ENCODE data around the gene MAB21L2. TPM values are rescaled to one million over a fixed set of nuclear protein-coding genes. Genes with fewer than 3 reads are reported as not detected.
"Not testable (repeated sequence)": the region's sequence is repeated elsewhere in the genome, so short reads cannot be mapped to it uniquely, and the experiment has no call there.

MAB21L2 gene
- total RNA-seq: not detected
- polyA plus RNA-seq: not detected

GRCh38 chr4:150582146-150582872 is at the start of gene MAB21L2:
TSS of gene MAB21L2 (plus strand) at chr4:150582151. CDS start at chr4:150583030, 879 bp downstream.
- H3K4me3 Mint-ChIP-seq: no peak within 1 kb of the TSS
- H3K27me3 Mint-ChIP-seq: peaks cover 0 to 2% of the 10 kb centered on the region in 2 donors
- Histone ChIP-seq H3K27ac (ENCODE audit: low read depth, low read length) (no peak within 1 kb of the TSS), H3K4me3 (ENCODE audit: low read length) (no peak within 1 kb of the TSS), H3K9me3 (ENCODE audit: low read length) (no peaks in the 10 kb centered on the region), H3K4me1 (ENCODE audit: insufficient read depth, low read length) (no peaks in the 10 kb centered on the region), H3K27me3 (ENCODE audit: insufficient read depth, low read length, poor library complexity, severe bottlenecking) (no peaks in the 10 kb centered on the region), H3K36me3 (ENCODE audit: insufficient read depth, low read length) (peaks cover 9% of the 10 kb centered on the region)
- H3K27ac Mint-ChIP-seq: peak within 1 kb of the TSS in 1 of 8 donors; percentile 21
- DNase-seq: no peak
- CTCF ChIA-PET: no interaction called here
- POLR2A ChIA-PET: no interaction called here
- peaks cover 0 to 2% (median 0%) of the 10 kb centered on the region in 3 donors for H3K4me1 Mint-ChIP-seq
- H3K36me3 Mint-ChIP-seq: peaks cover 33 to 71% (median 44%) of the 10 kb centered on the region in 3 donors
- H3K9me3 Mint-ChIP-seq: peaks cover 0 to 2% (median 0%) of the 10 kb centered on the region in 5 donors

GRCh38 chr4:150533673-150534072 is 48.3 kb upstream of the MAB21L2 start:
- no peak overlapping the region for H3K4me3 Mint-ChIP-seq
- H3K27me3 Mint-ChIP-seq: no peaks in the 10 kb centered on the region
- DNase-seq: no peak
- Histone ChIP-seq H3K9me3 (ENCODE audit: low read length) (no peaks in the 10 kb centered on the region), H3K27me3 (ENCODE audit: insufficient read depth, low read length, poor library complexity, severe bottlenecking) (no peaks in the 10 kb centered on the region), H3K27ac (ENCODE audit: low read depth, low read length) (no peak overlapping the region), H3K36me3 (ENCODE audit: insufficient read depth, low read length) (no peaks in the 10 kb centered on the region), H3K4me1 (ENCODE audit: insufficient read depth, low read length) (no peaks in the 10 kb centered on the region), H3K4me3 (ENCODE audit: low read length) (no peak overlapping the region)
- H3K9me3 Mint-ChIP-seq: no peaks in the 10 kb centered on the region
- peaks cover 4 to 12% (median 4%) of the 10 kb centered on the region in 3 donors for H3K4me1 Mint-ChIP-seq
- no peak overlapping the region for H3K27ac Mint-ChIP-seq
- H3K36me3 Mint-ChIP-seq: peaks cover 4 to 12% (median 4%) of the 10 kb centered on the region in 3 donors
- CTCF ChIA-PET: no interaction called here
- POLR2A ChIA-PET: no interaction called here

- H3K36me3 ChIP-seq (ENCODE audit: insufficient read depth, low read length): no peaks in the 10 kb centered on the region
- no peak overlapping the region for H3K27ac Mint-ChIP-seq
- H3K4me3 Mint-ChIP-seq: no peak overlapping the region
- H3K27me3 ChIP-seq (ENCODE audit: insufficient read depth, low read length, poor library complexity, severe bottlenecking): no peaks in the 10 kb centered on the region
- peaks cover 4 to 12% (median 5%) of the 10 kb centered on the region in 3 donors for H3K4me1 Mint-ChIP-seq
- no peak for DNase-seq
- H3K27me3 Mint-ChIP-seq: no peaks in the 10 kb centered on the region
- H3K4me1 ChIP-seq (ENCODE audit: insufficient read depth, low read length): no peaks in the 10 kb centered on the region
- no peak overlapping the region for H3K4me3 ChIP-seq (ENCODE audit: low read length)
- ChIA-PET POLR2A (interaction anchor here (0.6 kb wide), 1 partner anchor 24 kb away, joined by 3 read pairs; no protein-coding TSS in a partner anchor), CTCF (no interaction called here)
- peaks cover 4 to 9% (median 4%) of the 10 kb centered on the region in 3 donors for H3K36me3 Mint-ChIP-seq
- no peaks in the 10 kb centered on the region for H3K9me3 ChIP-seq (ENCODE audit: low read length)
- H3K27ac ChIP-seq (ENCODE audit: low read depth, low read length): no peak overlapping the region
- H3K9me3 Mint-ChIP-seq: no peaks in the 10 kb centered on the region
Measured at GRCh38 chr4:150534818-150535217, 47.1 kb upstream of the MAB21L2 start.

DNA sequence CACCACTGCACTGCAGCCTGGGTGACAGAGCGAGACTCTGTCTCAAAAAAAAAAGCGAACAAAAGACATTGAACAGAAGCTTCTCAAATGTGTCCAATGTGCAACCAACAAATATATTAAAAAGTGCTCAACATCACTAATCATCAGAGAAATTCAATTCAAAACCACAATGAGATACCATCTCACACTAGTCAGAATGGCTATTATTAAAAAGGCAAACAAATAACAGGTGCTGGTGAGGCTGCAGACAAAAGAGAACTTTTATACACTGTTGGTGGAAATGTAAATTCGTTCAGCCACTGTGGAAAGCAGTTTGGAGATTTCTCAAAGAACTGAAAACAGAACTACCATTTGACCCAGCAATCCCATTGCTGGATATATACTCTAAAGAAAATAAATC is 44.0 kb upstream of the MAB21L2 start:
- Mint-ChIP-seq H3K4me1 (peaks cover 0 to 12% (median 5%) of the 10 kb centered on the region in 3 donors), H3K27ac (peak overlapping the region in 1 of 8 donors; percentile 33)
- H3K9me3 ChIP-seq (ENCODE audit: low read length); H3K27me3 ChIP-seq (ENCODE audit: insufficient read depth, low read length, poor library complexity, severe bottlenecking); H3K27me3 Mint-ChIP-seq; H3K4me1 ChIP-seq (ENCODE audit: insufficient read depth, low read length); H3K4me3 Mint-ChIP-seq; CTCF ChIA-PET; H3K9me3 Mint-ChIP-seq; POLR2A ChIA-PET; DNase-seq; H3K4me3 ChIP-seq (ENCODE audit: low read length); H3K36me3 Mint-ChIP-seq; H3K36me3 ChIP-seq (ENCODE audit: insufficient read depth, low read length); H3K27ac ChIP-seq (ENCODE audit: low read depth, low read length): not testable (repeated sequence)

GRCh38 chr4:150540536-150540935 is 41.4 kb upstream of the MAB21L2 start:
- Histone ChIP-seq H3K27me3 (ENCODE audit: insufficient read depth, low read length, poor library complexity, severe bottlenecking) (no peaks in the 10 kb centered on the region), H3K36me3 (ENCODE audit: insufficient read depth, low read length) (no peaks in the 10 kb centered on the region), H3K4me1 (ENCODE audit: insufficient read depth, low read length) (no peaks in the 10 kb centered on the region), H3K9me3 (ENCODE audit: low read length) (no peaks in the 10 kb centered on the region), H3K27ac (ENCODE audit: low read depth, low read length) (peak overlapping the region; percentile 22), H3K4me3 (ENCODE audit: low read length) (no peak overlapping the region)
- ChIA-PET CTCF (interaction anchor here (1.0 kb wide), 1 partner anchor 9 kb away, joined by 3 read pairs; no protein-coding TSS in a partner anchor), POLR2A (no interaction called here)
- peaks cover 0 to 12% (median 8%) of the 10 kb centered on the region in 3 donors for H3K4me1 Mint-ChIP-seq
- no peak overlapping the region for H3K27ac Mint-ChIP-seq
- peaks cover 4 to 5% (median 5%) of the 10 kb centered on the region in 3 donors for H3K36me3 Mint-ChIP-seq
- H3K9me3 Mint-ChIP-seq: no peaks in the 10 kb centered on the region
- H3K4me3 Mint-ChIP-seq: no peak overlapping the region
- no peak for DNase-seq
- no peaks in the 10 kb centered on the region for H3K27me3 Mint-ChIP-seq

DNA sequence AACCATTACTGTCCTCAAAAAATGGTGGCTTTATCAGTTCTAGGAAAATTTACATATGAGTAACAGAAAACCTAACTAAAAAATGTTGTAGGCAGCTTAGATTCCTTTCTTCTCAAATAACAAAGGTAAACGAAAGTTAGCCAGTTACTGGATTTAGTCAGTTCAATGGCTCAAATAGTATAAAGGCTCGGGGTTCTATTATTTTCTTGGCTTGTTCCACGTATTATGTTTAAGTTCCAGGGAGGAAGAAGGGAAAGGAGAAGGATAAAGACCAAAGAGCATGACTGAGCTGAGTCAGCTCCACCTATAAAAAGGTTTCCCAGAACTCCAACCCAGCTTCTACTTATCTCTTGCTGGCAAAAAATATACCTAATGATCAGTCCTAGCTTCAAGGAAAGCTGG is 41.0 kb upstream of the MAB21L2 start:
- H3K9me3 Mint-ChIP-seq: no peaks in the 10 kb centered on the region
- Histone ChIP-seq H3K9me3 (ENCODE audit: low read length) (no peaks in the 10 kb centered on the region), H3K36me3 (ENCODE audit: insufficient read depth, low read length) (no peaks in the 10 kb centered on the region), H3K27me3 (ENCODE audit: insufficient read depth, low read length, poor library complexity, severe bottlenecking) (no peaks in the 10 kb centered on the region), H3K4me3 (ENCODE audit: low read length) (no peak overlapping the region), H3K27ac (ENCODE audit: low read depth, low read length) (peak overlapping the region; percentile 22), H3K4me1 (ENCODE audit: insufficient read depth, low read length) (no peaks in the 10 kb centered on the region)
- no peaks in the 10 kb centered on the region for H3K27me3 Mint-ChIP-seq
- peaks cover 4 to 5% (median 5%) of the 10 kb centered on the region in 3 donors for H3K36me3 Mint-ChIP-seq
- ChIA-PET CTCF (interaction anchor here (1.0 kb wide), 1 partner anchor 9 kb away, joined by 3 read pairs; no protein-coding TSS in a partner anchor), POLR2A (no interaction called here)
- H3K4me3 Mint-ChIP-seq: no peak overlapping the region
- no peak overlapping the region for H3K27ac Mint-ChIP-seq
- no peak for DNase-seq
- H3K4me1 Mint-ChIP-seq: peaks cover 0 to 12% (median 8%) of the 10 kb centered on the region in 3 donors

DNA sequence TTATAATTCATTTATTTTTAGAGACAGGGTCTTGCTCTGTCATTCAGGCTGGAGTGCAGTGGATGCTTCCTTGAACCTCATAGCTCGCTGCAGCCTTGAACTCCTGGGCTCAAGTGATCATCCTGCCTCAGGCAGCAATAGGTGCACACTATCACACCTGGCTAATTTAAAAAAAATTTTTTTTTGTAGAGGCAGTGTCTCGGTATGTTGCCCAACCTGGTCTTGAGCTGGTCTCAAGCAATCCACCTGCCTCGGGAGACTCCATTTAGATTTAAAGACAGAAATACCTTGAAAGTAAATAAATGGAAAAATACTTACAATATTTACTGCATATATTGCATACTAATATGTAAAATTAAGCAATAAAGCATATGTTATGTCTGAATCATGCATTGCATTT is 40.3 kb upstream of the MAB21L2 start:
- Mint-ChIP-seq H3K27me3 (no peaks in the 10 kb centered on the region), H3K36me3 (peaks cover 4 to 5% (median 5%) of the 10 kb centered on the region in 3 donors), H3K9me3 (no peaks in the 10 kb centered on the region), H3K4me3 (no peak overlapping the region), H3K4me1 (peaks cover 0 to 12% (median 8%) of the 10 kb centered on the region in 3 donors), H3K27ac (no peak overlapping the region)
- no peak for DNase-seq
- Histone ChIP-seq H3K27me3 (ENCODE audit: insufficient read depth, low read length, poor library complexity, severe bottlenecking) (no peaks in the 10 kb centered on the region), H3K4me3 (ENCODE audit: low read length) (no peak overlapping the region), H3K36me3 (ENCODE audit: insufficient read depth, low read length) (no peaks in the 10 kb centered on the region), H3K27ac (ENCODE audit: low read depth, low read length) (peak overlapping the region; percentile 22), H3K4me1 (ENCODE audit: insufficient read depth, low read length) (no peaks in the 10 kb centered on the region), H3K9me3 (ENCODE audit: low read length) (no peaks in the 10 kb centered on the region)
- ChIA-PET POLR2A (no interaction called here), CTCF (no interaction called here)

DNA sequence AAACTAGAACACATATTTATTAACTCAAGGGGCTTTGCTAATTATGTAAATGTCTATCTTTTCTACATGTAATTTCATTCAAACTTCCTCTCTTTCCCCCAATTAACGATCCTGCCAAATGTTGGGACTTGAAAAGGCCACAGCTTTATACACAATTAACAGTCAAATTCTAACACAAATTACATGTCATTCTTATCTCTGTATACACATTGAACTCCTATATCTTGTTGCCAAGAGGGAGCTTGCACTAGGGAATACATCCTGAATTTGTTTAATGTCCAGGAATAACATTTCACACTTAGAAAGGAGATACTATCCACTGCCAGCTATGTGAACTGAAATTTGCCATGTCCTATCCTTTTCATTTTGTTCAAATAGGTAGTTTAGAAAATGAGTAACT is 38.9 kb upstream of the MAB21L2 start:
- ChIA-PET POLR2A (no interaction called here), CTCF (no interaction called here)
- peaks cover 0 to 4% (median 3%) of the 10 kb centered on the region in 3 donors for H3K36me3 Mint-ChIP-seq
- Histone ChIP-seq H3K4me1 (ENCODE audit: insufficient read depth, low read length) (no peaks in the 10 kb centered on the region), H3K4me3 (ENCODE audit: low read length) (no peak overlapping the region), H3K9me3 (ENCODE audit: low read length) (no peaks in the 10 kb centered on the region), H3K27ac (ENCODE audit: low read depth, low read length) (no peak overlapping the region), H3K27me3 (ENCODE audit: insufficient read depth, low read length, poor library complexity, severe bottlenecking) (no peaks in the 10 kb centered on the region), H3K36me3 (ENCODE audit: insufficient read depth, low read length) (no peaks in the 10 kb centered on the region)
- peaks cover 0 to 4% (median 4%) of the 10 kb centered on the region in 3 donors for H3K4me1 Mint-ChIP-seq
- no peak for DNase-seq
- peak overlapping the region in 1 of 8 donors; percentile 2 for H3K27ac Mint-ChIP-seq
- no peak overlapping the region for H3K4me3 Mint-ChIP-seq
- no peaks in the 10 kb centered on the region for H3K9me3 Mint-ChIP-seq
- no peaks in the 10 kb centered on the region for H3K27me3 Mint-ChIP-seq
